ENCODE results near the gene SCEL.

DNA sequence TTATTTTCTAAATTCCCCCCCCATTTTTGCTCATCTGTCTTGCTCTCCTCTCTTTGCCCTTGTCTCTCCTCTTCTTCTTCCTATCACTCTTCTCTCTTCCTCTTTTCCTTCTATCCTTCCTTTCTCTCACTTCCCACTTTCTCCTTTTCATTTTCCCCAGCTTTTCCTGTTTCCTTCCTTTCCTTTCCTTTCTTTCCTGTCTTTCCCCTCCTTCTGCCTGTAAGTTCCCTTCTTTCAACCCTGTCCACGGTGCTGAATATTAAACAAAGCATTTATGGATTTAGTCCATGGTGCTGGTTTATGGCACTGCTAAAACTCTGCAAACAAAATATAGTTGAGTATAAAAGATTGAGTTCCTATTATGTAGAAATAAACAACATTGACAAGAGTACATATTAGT is 27.6 kb downstream of the SCEL start:
- TF ChIP-seq CTCF (IDR thresholded peaks at IDR 0.05; ENCODE audit: low read depth, low read length) (no peak), EZH2phosphoT487 (IDR thresholded peaks at IDR 0.05; ENCODE audit: low read depth) (no peak)

Measured in OCI-LY3 (cell line).